GM23338 (cell line): ENCODE data around the gene PID1. TPM values are rescaled to one million over a fixed set of nuclear protein-coding genes. Genes with fewer than 3 reads are reported as not detected.

Experiments
- ATAC-seq: fragments of 200-7000 bp; cut with Tn5 transposase; 3 replicates; pipeline ENCODE4 v1.9.1; 2020
- DNase-seq: peaks from one replicate; pipeline ENCODE4 v3.0.0-alpha.2; 2015; ENCODE audit warnings: low spot score
- H2AFZ ChIP-seq: fragments of 200-600 bp; sonication (generic); 2 replicates; pipeline ENCODE4 v1.8.0; 2016; ENCODE audit warnings: antibody characterized with exemption, mild to moderate bottlenecking, moderate library complexity
- H3F3A ChIP-seq: fragments of 200-600 bp; sonication (generic); replicated peaks from 2 replicates; pipeline ENCODE4 v1.8.0; 2017; ENCODE audit warnings: antibody characterized with exemption, mixed run types, low read depth
- H3K27ac ChIP-seq: fragments of 200-600 bp; sonication (generic); 2 replicates; pipeline ENCODE4 v1.6.1; 2016; ENCODE audit warnings: low read depth
- H3K27me3 ChIP-seq: fragments of 200-600 bp; sonication (generic); 2 replicates; pipeline ENCODE4 v1.8.0; 2016; ENCODE audit warnings: mild to moderate bottlenecking, mixed run types, moderate library complexity; ENCODE audit not compliant: insufficient read depth
- H3K36me3 ChIP-seq: fragments of 200-600 bp; sonication (generic); 2 replicates; pipeline ENCODE4 v1.8.0; 2016; ENCODE audit warnings: mild to moderate bottlenecking; ENCODE audit not compliant: insufficient read depth
- H3K4me1 ChIP-seq: fragments of 200-600 bp; sonication (generic); 2 replicates; pipeline ENCODE4 v1.8.0; 2016; ENCODE audit warnings: mild to moderate bottlenecking, moderate library complexity; ENCODE audit not compliant: insufficient read depth
- H3K4me2 ChIP-seq: fragments of 200-600 bp; sonication (generic); 2 replicates; pipeline ENCODE4 v1.7.1; 2017; ENCODE audit warnings: mixed run types
- H3K4me3 ChIP-seq: fragments of 200-600 bp; sonication (generic); 2 replicates; pipeline ENCODE4 v1.6.1; 2016; ENCODE audit warnings: mixed run types
- H3K79me2 ChIP-seq: fragments of 200-600 bp; sonication (generic); replicated peaks from 2 replicates; pipeline ENCODE4 v1.8.0; 2017; ENCODE audit warnings: mild to moderate bottlenecking; ENCODE audit not compliant: insufficient read depth
- H3K9me2 ChIP-seq: fragments of 200-600 bp; sonication (generic); 2 replicates; pipeline ENCODE4 v1.8.0; 2017; ENCODE audit not compliant: insufficient read depth
- H4K20me1 ChIP-seq: fragments of 200-600 bp; sonication (generic); replicated peaks from 2 replicates; pipeline ENCODE4 v1.8.0; 2017; ENCODE audit warnings: mild to moderate bottlenecking; ENCODE audit not compliant: insufficient read depth
- H3K27ac Mint-ChIP-seq: 2 replicates; pipeline ENCODE4 v1.8.0; 2020; ENCODE audit warnings: inconsistent platforms, mild to moderate bottlenecking, moderate library complexity, mixed read lengths
- H3K27me3 Mint-ChIP-seq: 3 replicates; pipeline ENCODE4 v1.8.0; 2022; ENCODE audit warnings: low read depth, mild to moderate bottlenecking, moderate library complexity, mixed read lengths, inconsistent platforms; ENCODE audit not compliant: insufficient read depth, poor library complexity
- H3K36me3 Mint-ChIP-seq: 3 replicates; pipeline ENCODE4 v1.8.0; 2021; ENCODE audit warnings: low read depth, mild to moderate bottlenecking, inconsistent platforms, moderate library complexity, mixed read lengths
- H3K4me1 Mint-ChIP-seq: 3 replicates; pipeline ENCODE4 v1.8.0; 2020; ENCODE audit warnings: mild to moderate bottlenecking, inconsistent platforms, mixed read lengths
- H3K4me3 Mint-ChIP-seq: 3 replicates; pipeline ENCODE4 v1.8.0; 2021; ENCODE audit warnings: moderate library complexity, mild to moderate bottlenecking, inconsistent platforms, mixed read lengths
- H3K9me3 Mint-ChIP-seq: 3 replicates; pipeline ENCODE4 v1.8.0; 2020; ENCODE audit warnings: moderate library complexity, mild to moderate bottlenecking, inconsistent platforms, mixed read lengths
- CREB1 ChIP-seq: fragments of 250-450 bp; sonication (Bioruptor Pico); IDR thresholded peaks from 2 replicates; pipeline ENCODE4 v1.5.0; 2020; ENCODE audit warnings: low read depth, mild to moderate bottlenecking, moderate library complexity
- EZH2 ChIP-seq: fragments of 200-600 bp; sonication (generic); IDR thresholded peaks from one replicate; pipeline ENCODE4 v1.8.0; 2017; ENCODE audit warnings: antibody characterized with exemption, mild to moderate bottlenecking, low read depth; ENCODE audit not compliant: unreplicated experiment
- EZH2phosphoT487 ChIP-seq: fragments of 200-600 bp; sonication (generic); IDR thresholded peaks from one replicate; pipeline ENCODE4 v1.8.1; 2018; ENCODE audit warnings: antibody characterized with exemption; ENCODE audit not compliant: unreplicated experiment
- JUNB ChIP-seq: IDR thresholded peaks from one replicate; pipeline ENCODE4 v1.6.1; 2016; ENCODE audit warnings: antibody characterized with exemption; ENCODE audit not compliant: unreplicated experiment
- NANOG ChIP-seq: IDR thresholded peaks from 2 replicates; pipeline ENCODE4 v1.6.1; 2016; ENCODE audit warnings: antibody characterized with exemption, borderline replicate concordance
- POLR2AphosphoS5 ChIP-seq: IDR thresholded peaks from 2 replicates; pipeline ENCODE4 v1.6.1; 2016; ENCODE audit warnings: antibody characterized with exemption, low read depth
- REST ChIP-seq: IDR thresholded peaks from one replicate; pipeline ENCODE4 v1.6.1; 2018; ENCODE audit warnings: antibody characterized with exemption; ENCODE audit not compliant: unreplicated experiment
- STAT1 ChIP-seq: IDR thresholded peaks from one replicate; pipeline ENCODE4 v1.6.1; 2016; ENCODE audit warnings: antibody characterized with exemption; ENCODE audit not compliant: unreplicated experiment
- ZNF114 ChIP-seq: fragments of 250-450 bp; sonication (Bioruptor Pico); IDR thresholded peaks from 2 replicates; pipeline ENCODE4 v1.5.0; 2020; ENCODE audit warnings: mild to moderate bottlenecking, moderate library complexity
- ZNF331 ChIP-seq: fragments of 250-450 bp; sonication (Bioruptor Pico); IDR thresholded peaks from 2 replicates; pipeline ENCODE4 v1.5.0; 2020; ENCODE audit warnings: low read depth, mild to moderate bottlenecking, moderate library complexity
- polyA plus RNA-seq: library from polyadenylated mRNA; unstranded; fragments of >200 nt; fragmentation: Nextera tagmentation; extraction: Ambion mirVana; gene quantifications from 2 replicates; pipeline ENCODE4 v1.2.1, GENCODE V29; 2016
- total RNA-seq: library from RNA; depleted of rRNA; stranded (reverse); fragments of >200 nt; shearing (Covaris generic); gene quantifications from 2 replicates; pipeline ENCODE4 v1.2.3, GENCODE V29; 2014
- TF ChIP-seq, protein P1 (sequence below): fragments of 250-450 bp; sonication (Bioruptor Pico); IDR thresholded peaks from 2 replicates; pipeline ENCODE4 v1.5.0; 2020; ENCODE audit warnings: mild to moderate bottlenecking, moderate library complexity
- TF ChIP-seq, protein P2 (sequence below), 2 experiments: fragments of 200-600 bp in 1 of 2; sonication (generic) in 1 of 2; conservative IDR thresholded peaks; 2 replicates each; pipeline versions ENCODE4 v1.5.1 to v1.6.1; 2016 to 2017; ENCODE audit warnings: antibody characterized with exemption in 2 of 2, low read depth in 2 of 2, mild to moderate bottlenecking in 2 of 2, moderate library complexity in 1 of 2
- TF ChIP-seq, protein P3 (sequence below): IDR thresholded peaks from 2 replicates; pipeline ENCODE4 v1.6.1; 2016; ENCODE audit warnings: antibody characterized with exemption

Gene PID1
- total and polyA plus RNA-seq, 2 experiments from 2014 or later = 1.7 to 2.4 TPM

- no peaks in the 10 kb centered on the region for H4K20me1 ChIP-seq
- no peaks in the 10 kb centered on the region for H3K27me3 ChIP-seq
- DNase-seq = no peak
- no peaks in the 10 kb centered on the region for H3F3A ChIP-seq
- H3K36me3 Mint-ChIP-seq = peaks cover 17% of the 10 kb centered on the region
- no peak overlapping the region for H3K27ac Mint-ChIP-seq
- H3K4me1 Mint-ChIP-seq = no peaks in the 10 kb centered on the region
- H3K4me1 ChIP-seq = no peaks in the 10 kb centered on the region
- no peak overlapping the region for H3K4me3 ChIP-seq
- no peaks in the 10 kb centered on the region for H3K79me2 ChIP-seq
- H3K27me3 Mint-ChIP-seq = peaks cover 4% of the 10 kb centered on the region
- no peak overlapping the region for H3K4me3 Mint-ChIP-seq
- H3K9me2 ChIP-seq = no peaks in the 10 kb centered on the region
- TF ChIP-seq ZNF331 (CRISPR knock-in tag) = no peak
- TF ChIP-seq REST = no peak
- no peak for TF ChIP-seq CREB1 (CRISPR knock-in tag)
- TF ChIP-seq, protein P1, sequence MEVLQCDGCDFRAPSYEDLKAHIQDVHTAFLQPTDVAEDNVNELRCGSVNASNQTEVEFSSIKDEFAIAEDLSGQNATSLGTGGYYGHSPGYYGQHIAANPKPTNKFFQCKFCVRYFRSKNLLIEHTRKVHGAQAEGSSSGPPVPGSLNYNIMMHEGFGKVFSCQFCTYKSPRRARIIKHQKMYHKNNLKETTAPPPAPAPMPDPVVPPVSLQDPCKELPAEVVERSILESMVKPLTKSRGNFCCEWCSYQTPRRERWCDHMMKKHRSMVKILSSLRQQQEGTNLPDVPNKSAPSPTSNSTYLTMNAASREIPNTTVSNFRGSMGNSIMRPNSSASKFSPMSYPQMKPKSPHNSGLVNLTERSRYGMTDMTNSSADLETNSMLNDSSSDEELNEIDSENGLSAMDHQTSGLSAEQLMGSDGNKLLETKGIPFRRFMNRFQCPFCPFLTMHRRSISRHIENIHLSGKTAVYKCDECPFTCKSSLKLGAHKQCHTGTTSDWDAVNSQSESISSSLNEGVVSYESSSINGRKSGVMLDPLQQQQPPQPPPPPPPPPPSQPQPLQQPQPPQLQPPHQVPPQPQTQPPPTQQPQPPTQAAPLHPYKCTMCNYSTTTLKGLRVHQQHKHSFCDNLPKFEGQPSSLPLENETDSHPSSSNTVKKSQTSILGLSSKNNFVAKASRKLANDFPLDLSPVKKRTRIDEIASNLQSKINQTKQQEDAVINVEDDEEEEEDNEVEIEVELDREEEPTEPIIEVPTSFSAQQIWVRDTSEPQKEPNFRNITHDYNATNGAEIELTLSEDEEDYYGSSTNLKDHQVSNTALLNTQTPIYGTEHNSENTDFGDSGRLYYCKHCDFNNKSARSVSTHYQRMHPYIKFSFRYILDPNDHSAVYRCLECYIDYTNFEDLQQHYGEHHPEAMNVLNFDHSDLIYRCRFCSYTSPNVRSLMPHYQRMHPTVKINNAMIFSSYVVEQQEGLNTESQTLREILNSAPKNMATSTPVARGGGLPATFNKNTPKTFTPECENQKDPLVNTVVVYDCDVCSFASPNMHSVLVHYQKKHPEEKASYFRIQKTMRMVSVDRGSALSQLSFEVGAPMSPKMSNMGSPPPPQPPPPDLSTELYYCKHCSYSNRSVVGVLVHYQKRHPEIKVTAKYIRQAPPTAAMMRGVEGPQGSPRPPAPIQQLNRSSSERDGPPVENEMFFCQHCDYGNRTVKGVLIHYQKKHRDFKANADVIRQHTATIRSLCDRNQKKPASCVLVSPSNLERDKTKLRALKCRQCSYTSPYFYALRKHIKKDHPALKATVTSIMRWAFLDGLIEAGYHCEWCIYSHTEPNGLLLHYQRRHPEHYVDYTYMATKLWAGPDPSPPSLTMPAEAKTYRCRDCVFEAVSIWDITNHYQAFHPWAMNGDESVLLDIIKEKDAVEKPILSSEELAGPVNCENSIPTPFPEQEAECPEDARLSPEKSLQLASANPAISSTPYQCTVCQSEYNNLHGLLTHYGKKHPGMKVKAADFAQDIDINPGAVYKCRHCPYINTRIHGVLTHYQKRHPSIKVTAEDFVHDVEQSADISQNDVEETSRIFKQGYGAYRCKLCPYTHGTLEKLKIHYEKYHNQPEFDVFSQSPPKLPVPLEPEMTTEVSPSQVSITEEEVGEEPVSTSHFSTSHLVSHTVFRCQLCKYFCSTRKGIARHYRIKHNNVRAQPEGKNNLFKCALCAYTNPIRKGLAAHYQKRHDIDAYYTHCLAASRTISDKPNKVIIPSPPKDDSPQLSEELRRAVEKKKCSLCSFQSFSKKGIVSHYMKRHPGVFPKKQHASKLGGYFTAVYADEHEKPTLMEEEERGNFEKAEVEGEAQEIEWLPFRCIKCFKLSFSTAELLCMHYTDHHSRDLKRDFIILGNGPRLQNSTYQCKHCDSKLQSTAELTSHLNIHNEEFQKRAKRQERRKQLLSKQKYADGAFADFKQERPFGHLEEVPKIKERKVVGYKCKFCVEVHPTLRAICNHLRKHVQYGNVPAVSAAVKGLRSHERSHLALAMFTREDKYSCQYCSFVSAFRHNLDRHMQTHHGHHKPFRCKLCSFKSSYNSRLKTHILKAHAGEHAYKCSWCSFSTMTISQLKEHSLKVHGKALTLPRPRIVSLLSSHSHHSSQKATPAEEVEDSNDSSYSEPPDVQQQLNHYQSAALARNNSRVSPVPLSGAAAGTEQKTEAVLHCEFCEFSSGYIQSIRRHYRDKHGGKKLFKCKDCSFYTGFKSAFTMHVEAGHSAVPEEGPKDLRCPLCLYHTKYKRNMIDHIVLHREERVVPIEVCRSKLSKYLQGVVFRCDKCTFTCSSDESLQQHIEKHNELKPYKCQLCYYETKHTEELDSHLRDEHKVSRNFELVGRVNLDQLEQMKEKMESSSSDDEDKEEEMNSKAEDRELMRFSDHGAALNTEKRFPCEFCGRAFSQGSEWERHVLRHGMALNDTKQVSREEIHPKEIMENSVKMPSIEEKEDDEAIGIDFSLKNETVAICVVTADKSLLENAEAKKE (CRISPR knock-in tag) = no peak
- no peak for TF ChIP-seq JUNB
- TF ChIP-seq POLR2AphosphoS5 = no peak
- TF ChIP-seq STAT1 = no peak
- TF ChIP-seq EZH2phosphoT487 = no peak
- no peak for TF ChIP-seq EZH2
- TF ChIP-seq, protein P2, sequence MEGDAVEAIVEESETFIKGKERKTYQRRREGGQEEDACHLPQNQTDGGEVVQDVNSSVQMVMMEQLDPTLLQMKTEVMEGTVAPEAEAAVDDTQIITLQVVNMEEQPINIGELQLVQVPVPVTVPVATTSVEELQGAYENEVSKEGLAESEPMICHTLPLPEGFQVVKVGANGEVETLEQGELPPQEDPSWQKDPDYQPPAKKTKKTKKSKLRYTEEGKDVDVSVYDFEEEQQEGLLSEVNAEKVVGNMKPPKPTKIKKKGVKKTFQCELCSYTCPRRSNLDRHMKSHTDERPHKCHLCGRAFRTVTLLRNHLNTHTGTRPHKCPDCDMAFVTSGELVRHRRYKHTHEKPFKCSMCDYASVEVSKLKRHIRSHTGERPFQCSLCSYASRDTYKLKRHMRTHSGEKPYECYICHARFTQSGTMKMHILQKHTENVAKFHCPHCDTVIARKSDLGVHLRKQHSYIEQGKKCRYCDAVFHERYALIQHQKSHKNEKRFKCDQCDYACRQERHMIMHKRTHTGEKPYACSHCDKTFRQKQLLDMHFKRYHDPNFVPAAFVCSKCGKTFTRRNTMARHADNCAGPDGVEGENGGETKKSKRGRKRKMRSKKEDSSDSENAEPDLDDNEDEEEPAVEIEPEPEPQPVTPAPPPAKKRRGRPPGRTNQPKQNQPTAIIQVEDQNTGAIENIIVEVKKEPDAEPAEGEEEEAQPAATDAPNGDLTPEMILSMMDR (conservative IDR thresholded peaks at IDR 0.05; ENCODE audit: low read depth in 2 of 2) = no peak
- TF ChIP-seq ZNF114 (CRISPR knock-in tag) = no peak
- TF ChIP-seq NANOG = no peak
- TF ChIP-seq, protein P3, sequence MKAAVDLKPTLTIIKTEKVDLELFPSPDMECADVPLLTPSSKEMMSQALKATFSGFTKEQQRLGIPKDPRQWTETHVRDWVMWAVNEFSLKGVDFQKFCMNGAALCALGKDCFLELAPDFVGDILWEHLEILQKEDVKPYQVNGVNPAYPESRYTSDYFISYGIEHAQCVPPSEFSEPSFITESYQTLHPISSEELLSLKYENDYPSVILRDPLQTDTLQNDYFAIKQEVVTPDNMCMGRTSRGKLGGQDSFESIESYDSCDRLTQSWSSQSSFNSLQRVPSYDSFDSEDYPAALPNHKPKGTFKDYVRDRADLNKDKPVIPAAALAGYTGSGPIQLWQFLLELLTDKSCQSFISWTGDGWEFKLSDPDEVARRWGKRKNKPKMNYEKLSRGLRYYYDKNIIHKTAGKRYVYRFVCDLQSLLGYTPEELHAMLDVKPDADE = no peak
- H3K27ac ChIP-seq = no peak overlapping the region
- H3K9me3 Mint-ChIP-seq = peaks cover 20% of the 10 kb centered on the region
- H2AFZ ChIP-seq = no peak overlapping the region
- no peak overlapping the region for H3K4me2 ChIP-seq
- H3K36me3 ChIP-seq = no peaks in the 10 kb centered on the region; the same call in 1 of the 2 replicates
- no peak for ATAC-seq
These were observed 79.7 kb downstream of the PID1 start for GRCh38 chr2:229191413-229191812.
